ENCODE results near the gene KIAA1328.

DNA sequence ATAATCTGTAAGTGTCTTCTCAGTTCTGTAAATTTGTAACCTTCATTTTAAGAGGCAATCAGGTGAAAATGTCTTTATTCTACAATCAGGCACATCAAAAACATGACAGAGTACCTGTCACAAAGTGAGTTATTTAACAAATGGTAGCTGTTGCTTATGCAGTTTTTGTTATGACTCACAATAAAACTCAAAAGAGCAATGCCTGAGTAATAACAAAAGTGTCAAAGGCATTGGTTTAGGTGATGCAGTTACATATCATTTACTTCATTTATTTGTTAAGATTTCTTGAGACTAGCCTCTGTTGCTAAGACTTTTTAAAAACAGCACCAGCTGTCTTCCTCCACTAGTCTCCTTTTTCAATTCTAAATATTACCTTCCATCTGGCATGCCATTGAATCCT lies 177.8 kb downstream of the KIAA1328 start:
- TF ChIP-seq EZH2 (IDR thresholded peaks at IDR 0.05; ENCODE audit: borderline replicate concordance) (no peak), CTCF (IDR thresholded peaks at IDR 0.05; ENCODE audit: poor library complexity) (no peak), EZH2phosphoT487 (IDR thresholded peaks at IDR 0.05; ENCODE audit: low read depth, severe bottlenecking, unreplicated experiment) (no peak)
